ENCODE results near the gene TNFSF15.

GRCh38 chr9:114798780-114799427 is 6.9 kb downstream of the TNFSF15 start:
- TF ChIP-seq SP1 (IDR thresholded peaks at IDR 0.05) (no peak), FOXM1 (IDR thresholded peaks at IDR 0.05; ENCODE audit: borderline replicate concordance) (no peak), LEF1 (IDR thresholded peaks at IDR 0.05; ENCODE audit: borderline replicate concordance) (no peak), BHLHE40 (IDR thresholded peaks at IDR 0.05; ENCODE audit: borderline replicate concordance) (no peak), FOXK2 (IDR thresholded peaks at IDR 0.05) (no peak), ZNF384 (IDR thresholded peaks at IDR 0.05) (no peak), PKNOX1 (IDR thresholded peaks at IDR 0.05) (no peak), ARNT (IDR thresholded peaks at IDR 0.05) (no peak), NFRKB (IDR thresholded peaks at IDR 0.05) (no peak), TARDBP (IDR thresholded peaks at IDR 0.05) (no peak), FOXA1 (IDR thresholded peaks at IDR 0.05) (no peak), SUZ12 (IDR thresholded peaks at IDR 0.05) (no peak), HDGF (IDR thresholded peaks at IDR 0.05; ENCODE audit: borderline replicate concordance) (no peak), CTBP1 (IDR thresholded peaks at IDR 0.05; ENCODE audit: borderline replicate concordance) (no peak)
